ENCODE data around the gene FAM110C. TPM values are rescaled to one million over a fixed set of nuclear protein-coding genes. Genes with fewer than 3 reads are reported as not detected.
"Not testable (repeated sequence)": the region's sequence is repeated elsewhere in the genome, so short reads cannot be mapped to it uniquely, and the experiment has no call there.

FAM110C gene
- total and polyA plus RNA-seq, 8 donors: 6.9 to 22.4 (median 11.0) TPM

DNA sequence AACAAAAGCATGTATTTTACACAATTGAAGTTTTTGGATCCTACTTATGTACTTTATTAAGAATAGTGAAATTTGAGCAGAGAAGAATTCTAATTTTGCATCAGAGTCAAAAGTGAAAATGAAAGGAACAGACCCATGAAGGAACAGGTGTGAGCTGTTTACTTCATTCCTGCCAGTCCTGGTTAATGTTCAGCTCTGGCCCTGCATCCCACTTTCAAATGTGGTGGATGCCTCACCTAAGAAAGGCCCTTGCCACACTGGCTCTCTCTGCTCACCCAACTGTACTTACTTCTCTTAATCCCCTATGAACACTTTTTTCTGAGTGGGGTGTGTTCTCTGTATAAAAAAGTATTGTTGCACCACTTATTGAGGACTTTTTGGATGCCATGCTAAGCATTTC, 22.2 kb downstream of the FAM110C start:
- peak in 3 of 6 donors; percentile 44 to 57 (median 52) for DNase-seq
- H3K9me3 ChIP-seq: no peaks in the 10 kb centered on the region
- intact Hi-C loops (cut with DNase I): no loop called here
- H3K27me3 ChIP-seq: no peaks in the 10 kb centered on the region
- peak; percentile 42 to 79 (median 78) for ATAC-seq
- peaks cover 25 to 47% (median 46%) of the 10 kb centered on the region in 3 donors for H3K4me1 ChIP-seq
- TF ChIP-seq, protein P1, sequence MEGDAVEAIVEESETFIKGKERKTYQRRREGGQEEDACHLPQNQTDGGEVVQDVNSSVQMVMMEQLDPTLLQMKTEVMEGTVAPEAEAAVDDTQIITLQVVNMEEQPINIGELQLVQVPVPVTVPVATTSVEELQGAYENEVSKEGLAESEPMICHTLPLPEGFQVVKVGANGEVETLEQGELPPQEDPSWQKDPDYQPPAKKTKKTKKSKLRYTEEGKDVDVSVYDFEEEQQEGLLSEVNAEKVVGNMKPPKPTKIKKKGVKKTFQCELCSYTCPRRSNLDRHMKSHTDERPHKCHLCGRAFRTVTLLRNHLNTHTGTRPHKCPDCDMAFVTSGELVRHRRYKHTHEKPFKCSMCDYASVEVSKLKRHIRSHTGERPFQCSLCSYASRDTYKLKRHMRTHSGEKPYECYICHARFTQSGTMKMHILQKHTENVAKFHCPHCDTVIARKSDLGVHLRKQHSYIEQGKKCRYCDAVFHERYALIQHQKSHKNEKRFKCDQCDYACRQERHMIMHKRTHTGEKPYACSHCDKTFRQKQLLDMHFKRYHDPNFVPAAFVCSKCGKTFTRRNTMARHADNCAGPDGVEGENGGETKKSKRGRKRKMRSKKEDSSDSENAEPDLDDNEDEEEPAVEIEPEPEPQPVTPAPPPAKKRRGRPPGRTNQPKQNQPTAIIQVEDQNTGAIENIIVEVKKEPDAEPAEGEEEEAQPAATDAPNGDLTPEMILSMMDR (IDR thresholded peaks at IDR 0.05): no peak
- H3K4me3 ChIP-seq: peak overlapping the region in 1 of 4 donors; percentile 15
- peak overlapping the region; percentile 32 to 81 (median 62) for H3K27ac ChIP-seq
- no peaks in the 10 kb centered on the region for H3K36me3 ChIP-seq
- FAIRE-seq: no peak

DNA sequence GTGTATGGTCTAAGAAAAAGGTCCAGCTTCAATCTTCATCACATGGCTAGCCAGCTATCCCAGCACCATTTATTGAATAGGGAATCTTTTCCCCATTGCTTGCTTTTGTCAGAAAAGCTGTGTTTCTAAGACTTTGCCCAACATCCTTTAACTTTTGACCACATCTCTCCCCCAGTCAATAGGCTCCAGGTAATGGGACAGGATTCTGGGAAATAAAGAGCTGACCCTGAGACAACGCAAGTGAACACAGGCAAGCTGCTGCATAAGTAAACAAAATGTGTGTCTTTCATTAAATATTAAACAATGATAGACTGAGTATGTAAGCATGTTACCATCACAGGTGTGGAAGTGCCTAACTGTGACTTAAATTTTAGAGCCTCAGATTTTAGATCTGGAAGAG, 23.0 kb downstream of the FAM110C start:
- Histone ChIP-seq H3K4me3 (peak overlapping the region in 1 of 4 donors; percentile 15), H3K27me3 (no peaks in the 10 kb centered on the region), H3K4me1 (peaks cover 25 to 55% (median 50%) of the 10 kb centered on the region in 3 donors), H3K9me3 (no peaks in the 10 kb centered on the region), H3K36me3 (no peaks in the 10 kb centered on the region), H3K27ac (peak overlapping the region; percentile 32 to 81 (median 62))
- intact Hi-C loops (cut with DNase I): no loop called here
- ATAC-seq (peak; percentile 30 to 68 (median 60)), DNase-seq (peak in 2 of 6 donors; percentile 43 to 54), FAIRE-seq (no peak)
- TF ChIP-seq, protein P1 (IDR thresholded peaks at IDR 0.05): no peak
- WGBS, 2 donors: 12 to 13% methylated on average over 1 of the region's 1 CpG

DNA sequence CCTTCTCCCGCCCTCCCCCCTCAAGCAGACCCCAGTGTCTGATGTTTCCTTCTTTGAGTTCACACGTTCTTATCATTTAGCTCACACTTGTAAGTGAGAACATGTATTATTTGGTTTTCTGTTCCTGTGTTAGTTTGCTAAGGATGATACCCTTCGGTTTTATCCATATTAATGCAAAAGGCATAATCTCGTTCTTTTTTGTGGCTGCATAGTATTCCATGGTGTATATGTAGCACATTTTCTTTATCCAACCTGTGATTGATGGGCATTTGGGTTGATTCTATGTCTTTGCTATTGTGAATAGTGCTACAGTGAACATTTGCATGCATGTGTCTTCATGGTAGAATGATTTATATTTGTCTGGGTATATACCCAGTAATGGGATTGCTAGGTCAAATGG, 24.1 kb downstream of the FAM110C start:
- H3K4me3 ChIP-seq; H3K27me3 ChIP-seq; intact Hi-C loops (cut with DNase I); DNase-seq; FAIRE-seq; H3K9me3 ChIP-seq; H3K36me3 ChIP-seq; ATAC-seq: not testable (repeated sequence)
- 80 to 86% methylated on average over 4 of the region's 4 CpGs for WGBS, 2 donors
- H3K4me1 ChIP-seq: peaks cover 25 to 55% (median 50%) of the 10 kb centered on the region in 3 donors
- peak overlapping the region in 3 of 4 donors; percentile 0 to 81 (median 79) for H3K27ac ChIP-seq

DNA sequence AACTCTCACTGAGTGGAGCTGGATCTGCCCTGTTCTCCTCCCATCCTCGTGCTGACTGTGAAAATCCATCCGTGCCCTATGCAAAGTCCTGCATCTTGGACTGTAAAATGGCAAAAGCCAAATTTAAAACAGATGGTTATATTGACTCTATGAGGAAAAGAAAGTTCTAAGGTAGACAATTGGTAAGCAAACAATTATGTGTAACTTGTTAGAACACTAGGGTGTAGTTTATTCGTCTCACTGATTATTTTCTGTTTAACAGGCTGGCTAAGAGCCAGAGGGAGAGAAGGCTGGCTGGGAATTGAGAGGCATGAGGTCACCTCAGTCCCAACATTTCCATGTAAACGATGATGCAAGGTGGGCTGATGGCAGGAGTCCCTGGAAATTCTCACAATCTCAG, 26.0 kb downstream of the FAM110C start:
- FAIRE-seq: peak; percentile 17
- DNase-seq: peak in 4 of 6 donors; percentile 66 to 76 (median 74)
- H3K4me1 ChIP-seq: peaks cover 25 to 57% (median 47%) of the 10 kb centered on the region in 3 donors
- 6 to 8% methylated on average over 4 of the region's 4 CpGs for WGBS, 2 donors
- H3K27me3 ChIP-seq; H3K36me3 ChIP-seq; H3K9me3 ChIP-seq; intact Hi-C loops (cut with DNase I); H3K4me3 ChIP-seq: not testable (repeated sequence)
- H3K27ac ChIP-seq: peak overlapping the region; percentile 53 to 84 (median 71)
- peak; percentile 42 to 61 (median 54) for ATAC-seq

DNA sequence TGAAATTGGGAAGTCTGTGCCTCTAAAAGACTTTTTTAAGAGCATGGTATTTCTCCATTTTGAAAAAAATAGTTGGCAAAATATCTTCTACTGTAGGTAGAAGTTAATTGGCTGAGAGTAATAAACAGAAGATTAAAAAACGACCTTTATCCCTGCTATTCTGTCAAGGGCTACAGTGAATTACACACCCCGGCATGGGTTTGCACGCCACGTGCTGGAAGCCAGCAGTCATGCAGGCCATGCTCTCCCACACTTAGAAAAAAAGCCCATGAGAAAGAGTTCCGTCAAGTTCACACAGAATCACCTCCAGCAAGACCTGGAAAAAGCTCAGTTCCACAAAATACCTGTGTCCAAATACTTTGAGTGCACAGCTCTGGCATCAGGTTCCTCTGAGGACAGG, 26.8 kb downstream of the FAM110C start:
- peak; percentile 56 for FAIRE-seq

More for the DNA sequence above, 26.8 kb downstream of the FAM110C start:
- intact Hi-C loops (cut with DNase I): no loop called here
- H3K27ac ChIP-seq: peak overlapping the region; percentile 53 to 84 (median 71)
- H3K4me1 ChIP-seq: peaks cover 23 to 55% (median 40%) of the 10 kb centered on the region in 3 donors
- no peaks in the 10 kb centered on the region for H3K27me3 ChIP-seq
- peak; percentile 67 to 76 (median 72) for ATAC-seq
- H3K9me3 ChIP-seq: no peaks in the 10 kb centered on the region
- peak in 4 of 6 donors; percentile 48 to 63 (median 58) for DNase-seq
- 9 to 24% methylated on average over 5 of the region's 5 CpGs for WGBS, 2 donors
- TF ChIP-seq, protein P1 (IDR thresholded peaks at IDR 0.05): no peak
- no peaks in the 10 kb centered on the region for H3K36me3 ChIP-seq
- H3K4me3 ChIP-seq: no peak overlapping the region
